CD4-positive, alpha-beta T cell (primary cell): Measurements from ENCODE around the gene PCDHA12. TPM values are rescaled to one million over a fixed set of nuclear protein-coding genes. Genes with fewer than 3 reads are reported as not detected.

Experiments used
- ATAC-seq: fragments of 200-7000 bp; cut with Tn5 transposase; one replicate; pipeline ENCODE4 v1.10.0; 2022; ENCODE audit warnings: mild to moderate bottlenecking; ENCODE audit not compliant: poor library complexity
- CTCF ChIA-PET: fragments of 350-600 bp; sonication (Branson Sonifier 250); formaldehyde crosslinking; loops from one replicate; lab custom pipeline; 2021; ENCODE audit warnings: antibody characterized with exemption, inconsistent platforms; lab: Charles Lee
- POLR2A ChIA-PET: fragments of 350-600 bp; sonication (Branson Sonifier 250); formaldehyde crosslinking; loops from one replicate; lab custom pipeline; 2021; ENCODE audit warnings: antibody characterized with exemption, inconsistent platforms; lab: Charles Lee
- DNase-seq, 14 experiments: peaks; one replicate each; pipeline ENCODE4 v3.0.0-alpha.2; 2013 to 2020; ENCODE audit warnings: mixed read lengths in 2 of 14
- H3K27ac ChIP-seq, 2 donors: one replicate each; pipeline versions ENCODE4 v1.5.1 to v1.7.0; 2013; ENCODE audit warnings: low read length in 2 of 2, low read depth in 1 of 2, mild to moderate bottlenecking in 1 of 2
- H3K27me3 ChIP-seq, 2 experiments: 1 replicate in 1 of 2; 2 replicates in 1 of 2; pipeline versions ENCODE4 v1.6.1 to v1.7.0; 2013; ENCODE audit warnings: low read length in 2 of 2, control low read depth in 1 of 2, mild to moderate bottlenecking in 1 of 2, moderate library complexity in 1 of 2; ENCODE audit not compliant: insufficient read depth in 2 of 2, control insufficient read depth in 1 of 2
- H3K36me3 ChIP-seq: one replicate; pipeline ENCODE4 v1.6.1; 2013; ENCODE audit warnings: low read length, control low read depth; ENCODE audit not compliant: insufficient read depth
- H3K4me1 ChIP-seq: one replicate; pipeline ENCODE4 v1.6.1; 2013; ENCODE audit warnings: low read length, control low read depth; ENCODE audit not compliant: insufficient read depth
- H3K4me3 ChIP-seq: one replicate; pipeline ENCODE4 v1.5.1; 2013; ENCODE audit warnings: mild to moderate bottlenecking, low read length, moderate library complexity
- H3K9me3 ChIP-seq, 2 experiments: 1 replicate in 1 of 2; 2 replicates in 1 of 2; pipeline versions ENCODE4 v1.6.1 to v1.7.0; 2013; ENCODE audit warnings: low read length in 2 of 2, mild to moderate bottlenecking in 2 of 2, control low read depth in 1 of 2, moderate library complexity in 1 of 2; ENCODE audit not compliant: control insufficient read depth in 1 of 2, insufficient read depth in 1 of 2
- H3K27ac Mint-ChIP-seq: one replicate; pipeline ENCODE4 v1.8.0; 2020; ENCODE audit warnings: mixed read lengths
- H3K27me3 Mint-ChIP-seq: one replicate; pipeline ENCODE4 v1.8.0; 2021; ENCODE audit warnings: mixed read lengths
- H3K36me3 Mint-ChIP-seq: one replicate; pipeline ENCODE4 v1.8.0; 2021; ENCODE audit warnings: low read depth, mixed read lengths
- H3K4me1 Mint-ChIP-seq: one replicate; pipeline ENCODE4 v1.8.0; 2021; ENCODE audit warnings: low read depth, mixed read lengths
- H3K4me3 Mint-ChIP-seq: one replicate; pipeline ENCODE4 v1.8.0; 2020; ENCODE audit warnings: mild to moderate bottlenecking, mixed read lengths
- H3K9me3 Mint-ChIP-seq: one replicate; pipeline ENCODE4 v1.8.0; 2020; ENCODE audit warnings: mixed read lengths
- intact Hi-C, 2 experiments: fragments of 100-400 bp; cut with DNase I in 1 of 2; cut with micrococcal nuclease in 1 of 2; formaldehyde crosslinking; loops; one replicate each; pipeline versions ENCODE4 v1.15.1 to v1.9.0; 2023 to 2025; cut with DNase I, micrococcal nuclease
- total RNA-seq, 174 experiments: library from RNA in 2 of 174; stranded (reverse) in 2 of 174; gene quantifications; one replicate each; pipeline ENCODE4 v1.2.3 and lab custom pipeline; 2021 to 2026
- TF ChIP-seq, protein P1 (sequence below): fragments of 200-600 bp; IDR thresholded peaks from one replicate; pipeline ENCODE4 v1.8.0; 2022; ENCODE audit warnings: antibody characterized with exemption, mild to moderate bottlenecking

The PCDHA12 gene
- total RNA-seq, 2 experiments from 2014 or later = not detected

DNA sequence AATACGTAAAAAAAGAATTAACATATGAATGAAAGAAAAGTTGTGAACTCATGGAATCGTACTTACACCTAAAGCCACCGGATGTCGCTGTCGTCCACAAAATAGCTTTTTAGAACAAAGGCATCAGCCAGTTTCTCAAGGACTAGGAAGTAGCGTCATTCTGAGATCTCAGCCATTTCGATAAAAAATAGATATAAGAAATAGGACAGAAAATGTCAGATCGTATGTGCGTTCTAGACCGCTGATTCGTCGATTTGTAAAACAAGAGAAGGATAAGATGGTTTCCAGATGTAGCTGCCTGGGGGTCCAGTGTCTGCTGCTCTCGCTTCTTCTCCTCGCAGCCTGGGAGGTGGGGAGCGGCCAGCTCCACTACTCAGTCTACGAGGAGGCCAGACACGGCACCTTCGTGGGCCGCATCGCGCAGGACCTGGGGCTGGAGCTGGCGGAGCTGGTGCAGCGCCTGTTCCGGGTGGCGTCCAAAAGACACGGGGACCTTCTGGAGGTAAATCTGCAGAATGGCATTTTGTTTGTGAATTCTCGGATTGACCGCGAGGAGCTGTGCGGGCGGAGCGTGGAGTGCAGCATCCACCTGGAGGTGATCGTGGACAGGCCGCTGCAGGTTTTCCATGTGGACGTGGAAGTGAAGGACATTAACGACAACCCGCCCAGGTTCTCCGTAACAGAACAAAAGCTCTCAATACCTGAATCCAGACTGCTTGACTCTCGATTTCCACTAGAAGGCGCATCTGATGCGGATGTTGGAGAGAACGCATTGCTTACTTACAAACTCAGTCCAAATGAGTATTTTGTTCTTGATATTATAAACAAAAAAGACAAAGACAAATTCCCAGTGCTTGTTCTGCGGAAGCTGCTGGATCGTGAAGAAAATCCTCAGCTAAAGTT lies 19.1 kb upstream of the PCDHA12 start, which contains the start of gene PCDHA10:
Gene PCDHA10 (plus strand): TSS at position 126 of the 903 bp plus-strand sequence. CDS start 152 bp downstream, at position 278.
- Mint-ChIP-seq H3K27ac (no peak within 1 kb of the TSS), H3K36me3 (peaks cover 6% of the 10 kb centered on the region), H3K4me1 (no peaks in the 10 kb centered on the region), H3K4me3 (no peak within 1 kb of the TSS), H3K27me3 (peaks cover 47% of the 10 kb centered on the region), H3K9me3 (peaks cover 12% of the 10 kb centered on the region)
- ATAC-seq (no peak), DNase-seq (no peak)
- no peak within 1 kb of the TSS for H3K27ac ChIP-seq
- ChIA-PET CTCF (no interaction called here), POLR2A (no interaction called here)
- intact Hi-C loops = no loop called here
- H3K4me1 ChIP-seq = no peaks in the 10 kb centered on the region
- peaks cover 9 to 10% of the 10 kb centered on the region in 2 experiments for H3K27me3 ChIP-seq
- H3K36me3 ChIP-seq = no peaks in the 10 kb centered on the region
- TF ChIP-seq, protein P1, sequence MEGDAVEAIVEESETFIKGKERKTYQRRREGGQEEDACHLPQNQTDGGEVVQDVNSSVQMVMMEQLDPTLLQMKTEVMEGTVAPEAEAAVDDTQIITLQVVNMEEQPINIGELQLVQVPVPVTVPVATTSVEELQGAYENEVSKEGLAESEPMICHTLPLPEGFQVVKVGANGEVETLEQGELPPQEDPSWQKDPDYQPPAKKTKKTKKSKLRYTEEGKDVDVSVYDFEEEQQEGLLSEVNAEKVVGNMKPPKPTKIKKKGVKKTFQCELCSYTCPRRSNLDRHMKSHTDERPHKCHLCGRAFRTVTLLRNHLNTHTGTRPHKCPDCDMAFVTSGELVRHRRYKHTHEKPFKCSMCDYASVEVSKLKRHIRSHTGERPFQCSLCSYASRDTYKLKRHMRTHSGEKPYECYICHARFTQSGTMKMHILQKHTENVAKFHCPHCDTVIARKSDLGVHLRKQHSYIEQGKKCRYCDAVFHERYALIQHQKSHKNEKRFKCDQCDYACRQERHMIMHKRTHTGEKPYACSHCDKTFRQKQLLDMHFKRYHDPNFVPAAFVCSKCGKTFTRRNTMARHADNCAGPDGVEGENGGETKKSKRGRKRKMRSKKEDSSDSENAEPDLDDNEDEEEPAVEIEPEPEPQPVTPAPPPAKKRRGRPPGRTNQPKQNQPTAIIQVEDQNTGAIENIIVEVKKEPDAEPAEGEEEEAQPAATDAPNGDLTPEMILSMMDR = no peak
- H3K4me3 ChIP-seq = no peak within 1 kb of the TSS
- peaks cover 16 to 32% of the 10 kb centered on the region in 2 experiments for H3K9me3 ChIP-seq

DNA sequence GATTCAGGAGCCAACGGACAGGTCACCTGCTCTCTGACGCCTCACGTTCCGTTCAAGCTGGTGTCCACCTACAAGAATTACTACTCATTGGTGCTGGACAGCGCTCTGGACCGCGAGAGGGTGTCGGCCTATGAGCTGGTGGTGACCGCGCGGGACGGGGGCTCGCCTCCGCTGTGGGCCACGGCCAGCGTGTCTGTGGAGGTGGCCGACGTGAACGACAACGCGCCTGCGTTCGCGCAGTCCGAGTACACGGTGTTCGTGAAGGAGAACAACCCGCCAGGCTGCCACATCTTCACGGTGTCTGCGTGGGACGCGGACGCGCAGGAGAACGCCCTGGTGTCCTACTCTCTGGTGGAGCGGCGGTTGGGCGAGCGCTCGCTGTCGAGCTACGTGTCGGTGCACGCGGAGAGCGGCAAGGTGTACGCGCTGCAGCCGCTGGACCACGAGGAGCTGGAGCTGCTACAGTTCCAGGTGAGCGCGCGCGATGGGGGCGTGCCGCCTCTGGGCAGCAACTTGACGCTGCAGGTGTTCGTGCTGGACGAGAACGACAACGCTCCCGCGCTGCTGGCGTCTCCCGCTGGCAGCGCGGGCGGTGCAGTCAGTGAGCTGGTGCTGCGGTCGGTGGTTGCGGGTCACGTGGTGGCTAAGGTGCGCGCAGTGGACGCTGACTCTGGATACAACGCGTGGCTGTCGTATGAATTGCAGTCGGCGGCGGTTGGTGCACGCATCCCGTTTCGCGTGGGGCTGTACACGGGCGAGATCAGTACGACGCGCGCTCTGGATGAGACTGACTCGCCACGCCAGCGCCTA lies 17.7 kb upstream of the PCDHA12 start:
- CTCF ChIA-PET = no interaction called here
- POLR2A ChIA-PET = no interaction called here
- Mint-ChIP-seq H3K4me3 (no peak overlapping the region), H3K36me3 (peaks cover 6% of the 10 kb centered on the region), H3K27me3 (peaks cover 57% of the 10 kb centered on the region), H3K27ac (no peak overlapping the region), H3K4me1 (no peaks in the 10 kb centered on the region), H3K9me3 (peaks cover 15% of the 10 kb centered on the region)
- TF ChIP-seq, protein P1 = no peak
- H3K36me3 ChIP-seq = no peaks in the 10 kb centered on the region
- no peak overlapping the region for H3K27ac ChIP-seq
- ATAC-seq (no peak), DNase-seq (no peak)
- H3K9me3 ChIP-seq = peaks cover 29 to 40% of the 10 kb centered on the region in 2 experiments
- no peaks in the 10 kb centered on the region for H3K4me1 ChIP-seq
- H3K4me3 ChIP-seq = no peak overlapping the region
- peaks cover 9 to 11% of the 10 kb centered on the region in 2 experiments for H3K27me3 ChIP-seq
- intact Hi-C loops = no loop called here

DNA sequence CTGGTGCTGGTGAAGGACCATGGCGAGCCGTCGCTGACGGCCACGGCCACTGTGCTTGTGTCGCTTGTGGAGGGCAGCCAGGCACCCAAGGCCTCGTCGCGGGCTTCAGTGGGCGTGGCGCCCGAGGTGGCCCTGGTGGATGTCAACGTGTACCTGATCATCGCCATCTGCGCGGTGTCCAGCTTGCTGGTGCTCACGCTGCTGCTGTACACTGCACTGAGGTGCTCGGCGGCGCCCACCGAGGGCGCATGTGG lies 17.2 kb upstream of the PCDHA12 start:
- CTCF ChIA-PET = no interaction called here
- Histone ChIP-seq H3K4me3 (no peak overlapping the region), H3K4me1 (no peaks in the 10 kb centered on the region), H3K36me3 (no peaks in the 10 kb centered on the region), H3K27me3 (peaks cover 9 to 14% of the 10 kb centered on the region in 2 experiments), H3K9me3 (peaks cover 29 to 42% of the 10 kb centered on the region in 2 experiments), H3K27ac (no peak overlapping the region)
- Mint-ChIP-seq H3K9me3 (peaks cover 15% of the 10 kb centered on the region), H3K4me1 (no peaks in the 10 kb centered on the region), H3K27me3 (peaks cover 54% of the 10 kb centered on the region), H3K36me3 (peaks cover 6% of the 10 kb centered on the region), H3K4me3 (no peak overlapping the region), H3K27ac (no peak overlapping the region)
- intact Hi-C loops = no loop called here
- DNase-seq (no peak), ATAC-seq (no peak)
- TF ChIP-seq, protein P1 = no peak
- POLR2A ChIA-PET = no interaction called here
